Muscle layer of colon (tissue), 2 donors: ENCODE results near the gene ARHGEF19.
"Not testable (repeated sequence)": the region's sequence is repeated elsewhere in the genome, so short reads cannot be mapped to it uniquely, and the experiment has no call there.

Experiments
- H3K27ac ChIP-seq: one replicate; pipeline ENCODE4 v1.7.0; 2013; ENCODE audit warnings: low read depth, mild to moderate bottlenecking, low read length, moderate library complexity
- H3K27me3 ChIP-seq, 2 donors: one replicate each; pipeline ENCODE4 v1.7.0; 2013; ENCODE audit warnings: low read length in 2 of 2, mild to moderate bottlenecking in 2 of 2; ENCODE audit not compliant: insufficient read depth in 2 of 2, control insufficient read depth in 1 of 2
- H3K36me3 ChIP-seq: one replicate; pipeline ENCODE4 v1.7.0; 2013; ENCODE audit warnings: mild to moderate bottlenecking, low read length; ENCODE audit not compliant: insufficient read depth
- H3K4me1 ChIP-seq: one replicate; pipeline ENCODE4 v1.7.0; 2013; ENCODE audit warnings: mild to moderate bottlenecking, low read length; ENCODE audit not compliant: insufficient read depth
- H3K4me3 ChIP-seq, 2 donors: one replicate each; pipeline ENCODE4 v1.7.0; 2013; ENCODE audit warnings: low read length in 2 of 2, low read depth in 1 of 2, mild to moderate bottlenecking in 1 of 2, moderate library complexity in 1 of 2
- H3K9ac ChIP-seq: one replicate; pipeline ENCODE4 v1.7.0; 2013; ENCODE audit warnings: low read length
- H3K9me3 ChIP-seq: one replicate; pipeline ENCODE4 v1.7.0; 2013; ENCODE audit warnings: mild to moderate bottlenecking, low read length
- donor health status: abdominal sarcoma.
- donor health status: Adenocarcinoma of cecum.

Gene ARHGEF19

GRCh38 chr1:16174886-16175598 is 37.4 kb downstream of the ARHGEF19 start:
- Histone ChIP-seq H3K9me3 (no peaks in the 10 kb centered on the region), H3K9ac (no peak overlapping the region), H3K27ac (no peak overlapping the region), H3K27me3 (no peaks in the 10 kb centered on the region), H3K4me3 (no peak overlapping the region), H3K36me3 (no peaks in the 10 kb centered on the region), H3K4me1 (peaks cover 51% of the 10 kb centered on the region)

GRCh38 chr1:16174261-16174868 is 38.1 kb downstream of the ARHGEF19 start:
- Histone ChIP-seq H3K4me3 (no peak overlapping the region), H3K27ac (no peak overlapping the region), H3K4me1 (peaks cover 51% of the 10 kb centered on the region)

GRCh38 chr1:16173447-16174260 is 38.8 kb downstream of the ARHGEF19 start:
- Histone ChIP-seq H3K27ac (no peak overlapping the region), H3K4me3 (no peak overlapping the region), H3K27me3 (no peaks in the 10 kb centered on the region), H3K4me1 (peaks cover 44% of the 10 kb centered on the region), H3K9me3 (no peaks in the 10 kb centered on the region), H3K9ac (no peak overlapping the region), H3K36me3 (no peaks in the 10 kb centered on the region)

More at GRCh38 chr1:16174261-16174868, 38.1 kb downstream of the ARHGEF19 start:
- H3K9me3 ChIP-seq = no peaks in the 10 kb centered on the region
- no peak overlapping the region for H3K9ac ChIP-seq
- no peaks in the 10 kb centered on the region for H3K36me3 ChIP-seq
- no peaks in the 10 kb centered on the region for H3K27me3 ChIP-seq

GRCh38 chr1:16172964-16173446 is 39.4 kb downstream of the ARHGEF19 start:
- Histone ChIP-seq H3K4me3 (no peak overlapping the region), H3K27ac (no peak overlapping the region), H3K36me3 (no peaks in the 10 kb centered on the region), H3K9me3 (no peaks in the 10 kb centered on the region), H3K4me1 (peaks cover 38% of the 10 kb centered on the region), H3K27me3 (no peaks in the 10 kb centered on the region), H3K9ac (no peak overlapping the region)

- H3K9ac ChIP-seq = no peak overlapping the region
- no peak overlapping the region for H3K27ac ChIP-seq
- no peak overlapping the region for H3K4me3 ChIP-seq
- no peaks in the 10 kb centered on the region for H3K27me3 ChIP-seq
- no peaks in the 10 kb centered on the region for H3K9me3 ChIP-seq
- H3K4me1 ChIP-seq = peaks cover 31% of the 10 kb centered on the region
- H3K36me3 ChIP-seq = no peaks in the 10 kb centered on the region
Measured at GRCh38 chr1:16172218-16172830, 40.1 kb downstream of the ARHGEF19 start.

GRCh38 chr1:16171314-16172151 is 40.9 kb downstream of the ARHGEF19 start:
- H3K9me3 ChIP-seq = no peaks in the 10 kb centered on the region
- H3K4me1 ChIP-seq = peaks cover 24% of the 10 kb centered on the region
- H3K36me3 ChIP-seq = no peaks in the 10 kb centered on the region
- H3K27me3 ChIP-seq = no peaks in the 10 kb centered on the region
- H3K9ac ChIP-seq = no peak overlapping the region
- no peak overlapping the region for H3K4me3 ChIP-seq
- no peak overlapping the region for H3K27ac ChIP-seq

- no peaks in the 10 kb centered on the region for H3K27me3 ChIP-seq
- peaks cover 11% of the 10 kb centered on the region for H3K4me1 ChIP-seq
- H3K27ac ChIP-seq = no peak overlapping the region
- no peaks in the 10 kb centered on the region for H3K36me3 ChIP-seq
- H3K4me3 ChIP-seq = no peak overlapping the region
- no peaks in the 10 kb centered on the region for H3K9me3 ChIP-seq
- no peak overlapping the region for H3K9ac ChIP-seq
Measured at GRCh38 chr1:16170283-16170673, 42.2 kb downstream of the ARHGEF19 start.

- no peak overlapping the region for H3K4me3 ChIP-seq
- H3K9ac ChIP-seq = no peak overlapping the region
- H3K27me3 ChIP-seq = no peaks in the 10 kb centered on the region
- no peaks in the 10 kb centered on the region for H3K9me3 ChIP-seq
- H3K27ac ChIP-seq = no peak overlapping the region
- H3K4me1 ChIP-seq = no peaks in the 10 kb centered on the region
- H3K36me3 ChIP-seq = no peaks in the 10 kb centered on the region
Measured at GRCh38 chr1:16168622-16169360, 43.7 kb downstream of the ARHGEF19 start.

GRCh38 chr1:16168144-16168495 is 44.3 kb downstream of the ARHGEF19 start:
- H3K4me3 ChIP-seq, H3K9me3 ChIP-seq, H3K27ac ChIP-seq, H3K4me1 ChIP-seq, H3K36me3 ChIP-seq, H3K9ac ChIP-seq, H3K27me3 ChIP-seq: not testable (repeated sequence)

- Histone ChIP-seq H3K9ac (no peak overlapping the region), H3K9me3 (no peaks in the 10 kb centered on the region), H3K27me3 (no peaks in the 10 kb centered on the region), H3K4me3 (no peak overlapping the region), H3K4me1 (no peaks in the 10 kb centered on the region), H3K27ac (no peak overlapping the region), H3K36me3 (no peaks in the 10 kb centered on the region)
Measured at GRCh38 chr1:16167331-16168143, 44.9 kb downstream of the ARHGEF19 start.
